Progenitor cell of endocrine pancreas (in vitro differentiated cells): ENCODE data around the gene GCGR. TPM values are rescaled to one million over a fixed set of nuclear protein-coding genes. Genes with fewer than 3 reads are reported as not detected.

Experiments used
- DNase-seq: peaks from one replicate; pipeline ENCODE4 v3.0.0; 2021; ENCODE audit warnings: low spot score; ENCODE audit not compliant: unreplicated experiment
- H3K27ac Mint-ChIP-seq: 2 replicates; pipeline ENCODE4 v1.8.0; 2021; ENCODE audit warnings: mild to moderate bottlenecking, moderate library complexity, mixed read lengths
- H3K27me3 Mint-ChIP-seq: 2 replicates; pipeline ENCODE4 v1.8.0; 2021; ENCODE audit warnings: mixed read lengths
- H3K36me3 Mint-ChIP-seq: 2 replicates; pipeline ENCODE4 v1.8.0; 2022; ENCODE audit warnings: mixed read lengths; ENCODE audit not compliant: insufficient read depth
- H3K4me1 Mint-ChIP-seq: 2 replicates; pipeline ENCODE4 v1.8.0; 2021; ENCODE audit warnings: low read depth, mixed read lengths
- H3K4me3 Mint-ChIP-seq: 2 replicates; pipeline ENCODE4 v1.8.0; 2021; ENCODE audit warnings: low read depth, mild to moderate bottlenecking, moderate library complexity, mixed read lengths
- H3K9me3 Mint-ChIP-seq: 2 replicates; pipeline ENCODE4 v1.8.0; 2021; ENCODE audit warnings: low read depth, mixed read lengths
- total RNA-seq: library from RNA; stranded (reverse); gene quantifications from 2 replicates; pipeline ENCODE4 v1.2.1, GENCODE V29; 2021
- TF ChIP-seq, protein P1 (sequence below): fragments of 200-600 bp; sonication (generic); IDR thresholded peaks from one replicate; pipeline ENCODE4 v1.5.0; 2021; ENCODE audit warnings: antibody characterized with exemption, mild to moderate bottlenecking; ENCODE audit not compliant: unreplicated experiment

The GCGR gene
- total RNA-seq, 1 donor from 2014 or later, result 2.2 TPM

DNA sequence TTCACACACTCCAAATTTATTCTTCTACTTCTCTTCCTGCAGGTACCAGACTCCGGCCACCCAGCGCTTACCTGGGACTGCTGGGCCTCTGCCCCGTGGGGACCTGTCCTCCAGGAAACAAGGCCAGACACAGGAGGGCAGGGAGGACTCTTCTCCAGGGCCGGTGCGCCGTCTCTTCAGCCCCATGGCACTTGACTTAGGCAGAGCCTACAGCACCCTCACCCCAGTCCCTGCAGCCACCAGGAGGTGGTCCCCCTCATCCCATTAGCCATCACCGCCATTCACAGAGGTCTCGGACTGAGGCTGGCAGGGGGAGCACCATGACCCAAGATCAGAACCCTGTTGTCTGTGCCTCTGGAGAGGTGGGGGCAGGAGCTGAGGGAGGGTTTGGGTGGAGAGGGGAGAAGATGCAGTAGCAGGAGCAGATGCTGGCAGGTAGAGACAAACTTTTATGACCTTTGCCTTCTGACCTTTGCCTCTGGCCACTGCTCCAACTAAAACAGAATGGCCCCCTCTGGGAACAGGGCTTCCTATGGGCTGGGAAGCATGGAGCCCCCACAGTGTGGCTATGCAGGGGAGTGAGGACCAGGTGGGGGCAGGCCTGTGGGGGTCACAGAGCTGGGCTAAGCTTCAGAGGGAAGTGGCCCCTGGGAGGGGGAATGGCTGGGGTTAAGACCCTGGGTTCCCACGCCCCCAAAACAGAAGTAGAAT is 1.7 kb upstream of the GCGR start:
- Mint-ChIP-seq H3K27ac (no peak overlapping the region), H3K4me3 (peak overlapping the region; percentile 33), H3K27me3 (peaks cover 54% of the 10 kb centered on the region), H3K36me3 (peaks cover 2% of the 10 kb centered on the region), H3K9me3 (peaks cover 3% of the 10 kb centered on the region), H3K4me1 (no peaks in the 10 kb centered on the region)
- DNase-seq, result no peak
- TF ChIP-seq, protein P1, sequence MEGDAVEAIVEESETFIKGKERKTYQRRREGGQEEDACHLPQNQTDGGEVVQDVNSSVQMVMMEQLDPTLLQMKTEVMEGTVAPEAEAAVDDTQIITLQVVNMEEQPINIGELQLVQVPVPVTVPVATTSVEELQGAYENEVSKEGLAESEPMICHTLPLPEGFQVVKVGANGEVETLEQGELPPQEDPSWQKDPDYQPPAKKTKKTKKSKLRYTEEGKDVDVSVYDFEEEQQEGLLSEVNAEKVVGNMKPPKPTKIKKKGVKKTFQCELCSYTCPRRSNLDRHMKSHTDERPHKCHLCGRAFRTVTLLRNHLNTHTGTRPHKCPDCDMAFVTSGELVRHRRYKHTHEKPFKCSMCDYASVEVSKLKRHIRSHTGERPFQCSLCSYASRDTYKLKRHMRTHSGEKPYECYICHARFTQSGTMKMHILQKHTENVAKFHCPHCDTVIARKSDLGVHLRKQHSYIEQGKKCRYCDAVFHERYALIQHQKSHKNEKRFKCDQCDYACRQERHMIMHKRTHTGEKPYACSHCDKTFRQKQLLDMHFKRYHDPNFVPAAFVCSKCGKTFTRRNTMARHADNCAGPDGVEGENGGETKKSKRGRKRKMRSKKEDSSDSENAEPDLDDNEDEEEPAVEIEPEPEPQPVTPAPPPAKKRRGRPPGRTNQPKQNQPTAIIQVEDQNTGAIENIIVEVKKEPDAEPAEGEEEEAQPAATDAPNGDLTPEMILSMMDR, result no peak

DNA sequence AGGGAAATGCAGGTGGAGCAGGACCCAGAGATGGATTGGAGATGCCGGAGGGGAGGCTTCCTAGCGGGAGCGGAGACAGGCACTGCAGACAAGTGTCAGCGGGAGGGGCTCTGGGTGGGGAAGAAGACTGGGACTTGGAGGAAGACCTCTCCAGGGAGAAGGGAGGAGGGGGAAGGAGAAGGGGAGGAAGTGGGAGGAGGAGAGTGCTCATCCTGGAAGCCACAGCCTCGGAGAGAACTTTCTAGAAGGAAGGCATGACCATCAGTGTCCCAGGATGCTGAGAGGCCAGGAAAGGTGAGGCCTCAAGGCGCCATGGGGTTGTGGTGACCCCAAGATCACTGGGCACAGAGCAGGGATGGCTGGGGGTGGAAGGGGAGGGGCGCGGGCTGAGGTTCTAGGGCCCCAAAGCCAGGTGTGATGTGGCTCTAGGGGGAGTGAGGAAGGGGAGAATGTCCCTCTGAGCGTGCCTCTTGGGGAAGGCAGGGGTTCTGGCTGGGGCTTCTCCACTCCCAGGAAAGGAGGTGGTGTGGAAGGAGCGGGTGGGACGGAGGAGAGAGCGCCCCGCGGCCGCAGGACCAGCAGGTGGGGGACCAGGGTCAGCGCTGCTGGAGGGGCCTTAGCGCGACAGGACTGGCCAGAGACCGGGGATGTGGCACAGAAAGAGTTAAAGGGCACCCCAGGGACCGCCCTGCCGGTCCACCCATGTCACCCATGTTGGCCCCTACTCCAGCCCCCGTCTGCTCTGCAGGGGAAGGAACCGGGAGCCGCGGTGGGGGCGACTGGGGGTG is 900 bp upstream of the GCGR start:
- peaks cover 3% of the 10 kb centered on the region for H3K9me3 Mint-ChIP-seq
- H3K4me1 Mint-ChIP-seq, result no peaks in the 10 kb centered on the region
- peak overlapping the region; percentile 33 for H3K4me3 Mint-ChIP-seq
- no peak overlapping the region for H3K27ac Mint-ChIP-seq
- H3K36me3 Mint-ChIP-seq, result peaks cover 2% of the 10 kb centered on the region
- DNase-seq, result no peak
- H3K27me3 Mint-ChIP-seq, result peaks cover 62% of the 10 kb centered on the region
- TF ChIP-seq, protein P1, result no peak

DNA sequence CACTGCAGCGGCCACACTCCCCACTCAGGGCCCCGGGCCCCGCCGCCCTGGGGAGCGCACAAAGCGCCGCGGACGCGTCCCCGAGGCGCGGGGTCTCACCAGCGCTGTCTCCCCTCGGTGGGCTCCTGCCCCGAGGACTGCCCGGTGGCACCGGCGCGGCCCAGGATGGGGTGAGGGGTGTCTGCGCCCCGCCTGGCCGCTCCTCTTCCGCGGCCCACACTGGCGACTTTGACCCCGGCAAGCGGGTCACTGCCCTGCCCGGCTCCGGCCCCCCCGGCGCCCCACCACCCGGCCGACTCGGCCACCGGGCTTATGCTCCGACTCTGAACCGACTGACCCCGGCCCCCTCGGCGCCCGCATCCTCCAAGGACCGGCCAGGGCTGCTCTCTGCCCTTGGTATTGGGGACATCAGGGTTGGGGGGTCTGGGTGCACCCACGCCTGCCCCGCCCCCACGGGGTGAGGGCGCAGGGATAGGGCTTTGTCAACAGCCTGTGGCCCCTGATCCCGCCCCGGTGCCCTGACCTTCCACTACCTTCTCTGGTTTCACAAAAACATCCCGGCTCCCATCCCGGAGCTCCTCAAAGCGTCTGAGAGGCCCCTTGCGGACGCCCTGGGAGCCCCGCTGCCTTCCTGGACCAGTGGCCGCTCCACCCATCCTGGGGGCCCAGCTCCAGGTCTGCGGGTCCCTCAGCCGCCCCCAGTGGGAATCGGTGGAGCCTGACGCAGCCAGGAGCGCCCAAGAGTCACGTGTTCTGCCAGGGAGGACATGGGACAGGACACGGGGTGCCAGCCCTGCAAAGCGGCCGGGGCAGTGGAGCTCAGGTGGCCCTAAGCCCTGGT is 829 bp downstream of the GCGR start:
- Mint-ChIP-seq H3K9me3 (peaks cover 3% of the 10 kb centered on the region), H3K27ac (no peak overlapping the region), H3K4me1 (no peaks in the 10 kb centered on the region), H3K4me3 (no peak overlapping the region), H3K27me3 (peaks cover 69% of the 10 kb centered on the region), H3K36me3 (peaks cover 1% of the 10 kb centered on the region)
- DNase-seq, result no peak
- TF ChIP-seq, protein P1, result no peak

GRCh38 chr17:81805707-81806460 is 1.9 kb downstream of the GCGR start:
- Mint-ChIP-seq H3K4me3 (no peak overlapping the region), H3K9me3 (no peaks in the 10 kb centered on the region), H3K27ac (no peak overlapping the region), H3K4me1 (no peaks in the 10 kb centered on the region), H3K27me3 (peaks cover 58% of the 10 kb centered on the region), H3K36me3 (no peaks in the 10 kb centered on the region)
- TF ChIP-seq, protein P1, result no peak
- DNase-seq, result no peak
